ENCODE measurements around the gene TERF2IP.

The TERF2IP gene

DNA sequence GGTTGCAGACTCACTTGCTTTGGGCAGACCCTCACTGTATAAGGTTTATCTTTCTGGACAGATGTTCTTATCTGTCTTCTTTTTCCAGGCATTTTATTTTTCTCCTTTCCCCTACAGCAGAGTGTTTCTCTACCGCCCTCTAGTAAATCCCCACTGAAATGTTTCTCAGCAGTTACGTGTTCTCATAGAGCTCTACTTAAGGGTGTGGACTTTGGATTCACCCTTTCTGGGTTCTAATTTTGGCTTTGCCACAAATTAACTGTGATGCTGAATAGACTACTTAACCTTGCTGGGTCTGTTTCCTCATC, 26.4 kb upstream of the TERF2IP start:
- no peak for FAIRE-seq
- TF ChIP-seq POLR2AphosphoS5 (IDR thresholded peaks at IDR 0.05; ENCODE audit: low read depth, low read length) (no peak), POLR2A (IDR thresholded peaks at IDR 0.05; ENCODE audit: low read depth, low read length) (no peak), TAF1 (IDR thresholded peaks at IDR 0.05; ENCODE audit: borderline replicate concordance, low read depth, low read length) (no peak)
- DNase-seq (ENCODE audit: insufficient read length) = no peak

DNA sequence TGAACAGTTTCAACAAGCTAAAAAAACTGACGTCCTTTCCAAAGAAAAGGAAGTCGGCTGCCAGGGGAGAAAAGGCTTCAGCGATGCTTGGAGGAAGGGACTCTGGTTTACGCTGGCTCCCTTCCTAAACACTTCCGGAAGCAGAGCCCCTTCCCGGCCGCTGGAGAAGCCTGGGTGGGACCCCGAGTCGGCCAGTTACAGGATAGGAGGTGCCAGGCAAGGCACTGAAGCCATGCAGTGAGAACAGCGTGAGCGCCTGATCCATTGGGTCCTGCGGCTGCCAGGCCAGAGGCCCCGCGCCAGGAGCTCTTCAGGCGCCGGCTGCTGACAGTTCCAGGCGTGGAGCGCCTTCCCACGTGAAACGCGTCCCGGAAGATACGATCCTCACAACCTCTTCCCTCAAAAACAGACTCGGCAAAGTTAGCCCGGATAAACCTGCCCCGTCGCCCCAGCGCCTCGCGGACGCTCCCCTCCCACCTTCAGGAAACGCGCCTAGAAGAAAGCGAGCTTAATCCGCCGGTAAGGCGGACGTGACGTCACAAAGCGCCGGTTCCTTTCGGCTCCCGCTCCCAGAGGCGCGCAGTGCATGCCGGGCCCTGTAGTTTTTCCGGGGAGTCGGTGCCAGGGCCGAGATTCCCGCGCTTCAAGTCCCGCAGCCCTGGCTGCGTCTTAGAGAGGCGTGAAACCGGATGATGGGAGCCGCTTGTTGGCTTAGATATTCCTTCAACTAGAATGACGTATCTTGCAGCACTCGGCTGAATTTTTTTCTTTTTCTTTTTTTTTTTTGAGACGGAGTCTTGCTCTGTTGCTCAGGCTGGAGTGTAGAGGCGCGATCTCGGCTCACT, 24.6 kb upstream of the TERF2IP start, which contains the start of gene ADAT1:
Gene ADAT1 (minus strand): TSS at position 521 of the 845 bp plus-strand sequence. CDS start 2,482 bp downstream, outside the sequence.
- peak; percentile 81 for FAIRE-seq

DNA sequence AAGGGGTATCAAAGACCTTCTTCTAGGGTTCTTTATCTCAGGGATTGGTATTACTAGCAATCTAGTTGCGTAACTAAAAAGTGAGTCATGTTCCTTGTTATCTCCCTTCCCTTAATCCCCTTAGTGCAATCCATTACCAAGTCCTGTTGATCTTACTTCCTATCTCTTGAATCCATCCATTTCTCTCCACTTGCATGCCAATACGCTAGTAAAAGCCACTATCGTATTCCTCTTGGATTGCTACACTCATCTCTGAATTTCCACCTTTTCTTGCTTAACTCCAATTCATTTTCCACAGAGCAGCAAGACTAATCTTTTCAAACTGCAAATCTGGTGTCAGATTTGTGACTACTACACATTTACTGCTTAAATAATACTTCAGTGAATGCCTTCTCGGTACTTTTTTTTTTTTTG, 22.6 kb upstream of the TERF2IP start:
- no peak for TF ChIP-seq POLR2AphosphoS5 (IDR thresholded peaks at IDR 0.05; ENCODE audit: low read depth, low read length)
- no peak for TF ChIP-seq POLR2A (IDR thresholded peaks at IDR 0.05; ENCODE audit: low read depth, low read length)
- TF ChIP-seq TAF1 (IDR thresholded peaks at IDR 0.05; ENCODE audit: borderline replicate concordance, low read depth, low read length) = no peak
- FAIRE-seq (no peak), DNase-seq (ENCODE audit: insufficient read length) (no peak)

More for the DNA sequence above, 24.6 kb upstream of the TERF2IP start, which contains the start of gene ADAT1:
- peak; percentile 72; the same call in 1 of the 2 replicates for TF ChIP-seq TAF1 (IDR thresholded peaks at IDR 0.05; ENCODE audit: borderline replicate concordance, low read depth, low read length)
- TF ChIP-seq POLR2A (IDR thresholded peaks at IDR 0.05; ENCODE audit: low read depth, low read length) = peak; percentile 95
- TF ChIP-seq POLR2AphosphoS5 (IDR thresholded peaks at IDR 0.05; ENCODE audit: low read depth, low read length) = peak; percentile 92
- peak; percentile 85 for DNase-seq (ENCODE audit: insufficient read length)

DNA sequence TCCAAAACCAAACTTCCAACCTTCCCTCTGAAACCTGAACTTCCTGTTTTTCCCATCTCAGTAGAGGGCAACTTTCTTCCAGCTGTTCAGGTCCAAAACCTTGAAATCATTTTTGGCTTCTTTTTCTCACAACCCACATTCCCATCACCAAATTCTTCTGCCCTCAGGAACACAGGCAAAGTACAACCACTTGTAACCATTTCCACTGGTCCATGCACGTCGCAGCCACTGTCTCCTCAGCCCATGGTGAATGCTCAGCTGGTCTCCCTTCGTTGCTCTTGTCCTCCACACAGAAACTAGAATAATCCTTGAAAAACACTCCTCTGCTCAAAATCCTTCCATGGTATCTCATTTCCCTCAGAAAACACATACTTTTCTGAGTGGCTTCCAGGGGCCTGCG, 20.8 kb upstream of the TERF2IP start:
- FAIRE-seq (no peak), DNase-seq (ENCODE audit: insufficient read length) (no peak)
- TF ChIP-seq TAF1 (IDR thresholded peaks at IDR 0.05; ENCODE audit: borderline replicate concordance, low read depth, low read length) (no peak), POLR2AphosphoS5 (IDR thresholded peaks at IDR 0.05; ENCODE audit: low read depth, low read length) (peak; percentile 45; the same call in 1 of the 2 replicates)

DNA sequence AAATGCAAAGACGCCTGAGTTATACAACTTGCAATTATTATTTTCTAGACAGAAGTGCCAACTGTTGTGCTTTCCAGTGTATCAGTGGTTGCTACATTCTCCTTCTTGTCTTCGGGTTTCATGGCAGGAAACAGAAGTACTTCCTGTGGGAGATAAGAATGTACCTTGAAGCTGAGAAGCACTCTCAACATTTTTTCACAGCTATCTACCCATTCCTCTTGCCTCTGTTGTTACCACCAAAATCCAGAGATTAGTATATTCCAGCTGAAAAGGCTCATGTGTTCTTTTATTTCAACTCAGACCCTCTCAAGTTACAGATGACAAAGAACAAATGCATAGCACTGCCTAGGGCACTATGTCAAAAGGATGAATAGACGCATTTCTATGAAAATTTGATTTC, 19.7 kb upstream of the TERF2IP start:
- no peak for TF ChIP-seq TAF1 (IDR thresholded peaks at IDR 0.05; ENCODE audit: borderline replicate concordance, low read depth, low read length)
- no peak for TF ChIP-seq POLR2A (IDR thresholded peaks at IDR 0.05; ENCODE audit: low read depth, low read length)
- TF ChIP-seq POLR2AphosphoS5 (IDR thresholded peaks at IDR 0.05; ENCODE audit: low read depth, low read length) = no peak
- FAIRE-seq = no peak
- no peak for DNase-seq (ENCODE audit: insufficient read length)

DNA sequence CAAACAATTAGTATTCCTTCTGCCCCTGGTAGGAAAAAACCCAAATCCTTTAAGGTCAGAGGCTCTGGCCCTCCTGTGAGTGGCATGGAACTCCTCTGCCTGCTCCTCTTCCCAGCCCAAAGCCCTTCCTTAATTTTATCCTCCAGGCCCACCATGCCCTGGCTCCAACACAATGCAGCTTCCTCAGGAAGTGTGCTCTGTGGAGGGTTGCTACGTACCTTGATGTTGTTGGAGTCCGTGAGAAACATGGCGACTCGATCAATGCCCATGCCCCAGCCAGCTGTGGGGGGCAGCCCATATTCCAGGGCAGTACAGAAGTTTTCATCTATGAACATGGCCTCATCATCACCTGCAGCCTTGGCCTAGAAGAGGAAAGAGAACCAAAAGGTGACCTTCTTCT, 19.2 kb upstream of the TERF2IP start:
- TF ChIP-seq POLR2A (IDR thresholded peaks at IDR 0.05; ENCODE audit: low read depth, low read length) = no peak
- TF ChIP-seq POLR2AphosphoS5 (IDR thresholded peaks at IDR 0.05; ENCODE audit: low read depth, low read length) = no peak
- no peak for TF ChIP-seq TAF1 (IDR thresholded peaks at IDR 0.05; ENCODE audit: borderline replicate concordance, low read depth, low read length)
- DNase-seq (ENCODE audit: insufficient read length) = no peak
- no peak for FAIRE-seq

DNA sequence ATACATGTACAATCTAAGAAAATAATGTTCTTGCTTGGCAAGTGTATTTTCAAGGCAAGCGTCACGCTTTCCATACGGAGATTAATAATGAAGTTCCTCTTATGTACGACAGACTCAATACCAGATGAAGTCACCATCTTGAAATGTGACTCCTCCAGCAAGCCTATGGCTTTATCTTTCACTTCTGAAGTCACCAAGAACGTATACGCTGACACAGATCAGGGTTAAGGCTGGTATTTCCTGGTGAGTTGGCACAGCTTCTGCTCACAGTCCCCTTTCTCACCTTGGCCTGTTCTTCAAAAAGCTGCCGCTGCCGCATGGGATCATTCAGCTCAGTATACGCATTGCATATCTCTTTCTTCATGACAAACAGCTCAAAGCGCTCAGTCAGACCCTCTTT, 18.4 kb upstream of the TERF2IP start:
- TF ChIP-seq POLR2A (IDR thresholded peaks at IDR 0.05; ENCODE audit: low read depth, low read length) (no peak), POLR2AphosphoS5 (IDR thresholded peaks at IDR 0.05; ENCODE audit: low read depth, low read length) (no peak), TAF1 (IDR thresholded peaks at IDR 0.05; ENCODE audit: borderline replicate concordance, low read depth, low read length) (no peak)
- no peak for FAIRE-seq
- DNase-seq (ENCODE audit: insufficient read length) = no peak

DNA sequence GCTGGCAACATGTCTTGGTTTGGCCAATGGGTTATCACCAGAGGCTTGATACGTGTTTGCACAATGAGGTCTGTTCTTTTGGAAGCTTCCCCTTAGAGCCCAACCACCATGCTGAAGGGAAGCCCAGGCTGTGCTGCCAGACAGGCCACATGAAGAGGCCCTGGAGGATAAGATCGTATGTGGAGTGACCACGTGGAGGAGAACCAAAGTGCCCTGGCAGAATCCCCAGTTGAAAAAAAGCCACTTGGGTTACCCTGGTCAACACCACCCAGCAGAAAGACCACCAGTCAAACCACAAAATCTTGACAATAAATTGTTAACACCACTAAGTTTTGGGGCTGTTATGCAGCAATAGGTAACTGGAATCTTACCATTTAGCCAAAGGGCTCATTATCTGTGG, 17.5 kb upstream of the TERF2IP start:
- FAIRE-seq (no peak), DNase-seq (ENCODE audit: insufficient read length) (no peak)
- no peak for TF ChIP-seq POLR2A (IDR thresholded peaks at IDR 0.05; ENCODE audit: low read depth, low read length)
- TF ChIP-seq TAF1 (IDR thresholded peaks at IDR 0.05; ENCODE audit: borderline replicate concordance, low read depth, low read length) = no peak
- TF ChIP-seq POLR2AphosphoS5 (IDR thresholded peaks at IDR 0.05; ENCODE audit: low read depth, low read length) = no peak

DNA sequence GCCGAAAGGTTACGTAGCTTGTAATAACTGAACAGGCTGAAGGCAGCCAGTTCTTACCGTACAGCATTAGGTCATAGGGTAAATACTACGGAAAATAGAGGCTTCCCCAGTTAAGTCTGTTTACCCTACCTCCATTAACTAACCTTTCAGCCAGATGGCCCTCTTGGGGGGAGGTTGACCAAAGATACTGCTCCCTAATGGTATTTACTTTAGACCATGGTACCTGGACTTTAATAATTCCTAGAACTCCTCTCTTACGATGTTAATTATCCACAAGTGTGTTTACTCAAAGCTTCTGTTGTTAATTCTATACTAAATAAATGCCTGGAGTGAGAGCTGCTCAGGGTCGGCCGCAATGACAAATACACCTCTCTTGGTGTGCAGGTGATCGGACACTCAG, 14.7 kb upstream of the TERF2IP start:
- FAIRE-seq (no peak), DNase-seq (ENCODE audit: insufficient read length) (no peak)

DNA sequence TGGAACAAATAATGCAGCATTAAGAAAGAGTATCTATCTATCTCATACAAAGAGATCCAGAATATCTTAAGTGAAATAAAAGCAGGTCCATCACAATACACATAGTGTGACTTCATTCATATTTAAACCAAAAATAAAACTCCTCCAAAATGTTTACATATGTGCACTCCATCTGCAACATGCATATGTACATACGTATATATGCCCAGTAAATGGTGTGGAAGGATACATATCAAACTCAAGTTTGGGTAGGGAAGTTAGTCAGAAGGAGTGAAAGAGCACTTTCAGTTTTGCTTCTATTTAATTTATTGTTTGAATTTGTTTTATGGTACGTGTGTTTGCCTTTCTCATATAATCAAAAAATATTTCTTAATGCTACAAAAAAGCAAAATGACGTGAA, 12.5 kb upstream of the TERF2IP start:
- DNase-seq (ENCODE audit: insufficient read length) (no peak), FAIRE-seq (no peak)
- TF ChIP-seq POLR2AphosphoS5 (IDR thresholded peaks at IDR 0.05; ENCODE audit: low read depth, low read length) = no peak
- no peak for TF ChIP-seq POLR2A (IDR thresholded peaks at IDR 0.05; ENCODE audit: low read depth, low read length)
- TF ChIP-seq TAF1 (IDR thresholded peaks at IDR 0.05; ENCODE audit: borderline replicate concordance, low read depth, low read length) = no peak

More for the DNA sequence above, 14.7 kb upstream of the TERF2IP start:
- TF ChIP-seq POLR2AphosphoS5 (IDR thresholded peaks at IDR 0.05; ENCODE audit: low read depth, low read length) (no peak), POLR2A (IDR thresholded peaks at IDR 0.05; ENCODE audit: low read depth, low read length) (no peak), TAF1 (IDR thresholded peaks at IDR 0.05; ENCODE audit: borderline replicate concordance, low read depth, low read length) (no peak)

DNA sequence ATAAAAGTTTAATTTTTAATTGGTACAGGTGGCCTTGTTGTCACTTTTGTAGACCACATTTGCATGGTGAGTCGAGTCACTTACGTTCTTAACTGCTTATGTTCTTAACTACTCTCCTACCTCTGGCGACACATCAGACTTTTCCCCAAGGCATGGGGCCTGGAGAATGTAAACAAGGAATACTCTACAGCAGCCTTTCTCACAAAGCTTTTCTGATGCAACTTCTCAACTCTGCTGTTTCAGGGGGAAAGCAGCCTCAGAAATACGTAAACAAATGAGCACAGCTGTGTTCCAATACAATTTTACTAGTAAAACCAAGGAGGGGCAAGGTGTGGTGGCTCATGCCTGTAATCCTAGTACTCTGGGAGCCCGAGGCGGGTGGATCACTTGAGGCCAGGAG, 7.0 kb upstream of the TERF2IP start:
- no peak for TF ChIP-seq POLR2AphosphoS5 (IDR thresholded peaks at IDR 0.05; ENCODE audit: low read depth, low read length)
- no peak for TF ChIP-seq POLR2A (IDR thresholded peaks at IDR 0.05; ENCODE audit: low read depth, low read length)
- DNase-seq (ENCODE audit: insufficient read length) = no peak
- no peak for FAIRE-seq

Measured in GM12892 (cell line).